KBM-7 (cell line): ENCODE measurements around the gene COL6A3.

Source experiments
- DNase-seq: peaks from one replicate; pipeline ENCODE4 v3.0.0-alpha.2; 2015
- in situ Hi-C: fragments of 300-500 bp; cut with MboI; formaldehyde crosslinking; loops from 2 replicates; pipeline ENCODE4 v1.14.3; 2020; ENCODE audit warnings: low sequenced_read_pairs, low pct_unique_long_range_greater_than_20kb, mixed read lengths

Gene COL6A3

DNA sequence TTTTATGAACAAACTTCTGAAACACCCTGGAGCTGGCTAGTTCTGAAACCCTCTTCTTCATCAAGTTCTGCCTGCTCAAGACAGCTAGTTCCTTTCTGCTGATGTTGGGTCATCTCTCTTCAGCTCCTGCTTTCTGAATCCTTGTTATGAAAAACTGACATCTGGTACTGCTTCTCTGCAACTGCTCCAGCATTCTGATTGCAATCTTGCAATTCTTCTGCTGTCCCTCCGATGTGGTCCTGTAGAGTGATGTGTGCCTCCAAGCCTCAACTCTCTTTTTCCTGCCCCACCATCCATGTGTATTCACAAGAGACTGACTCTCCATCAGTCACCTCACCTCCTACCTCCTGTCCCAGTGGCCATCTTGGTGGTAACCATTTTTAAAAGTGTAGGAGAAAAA, 21.8 kb downstream of the COL6A3 start:
- in situ Hi-C loops, result no loop called here
- no peak for DNase-seq

DNA sequence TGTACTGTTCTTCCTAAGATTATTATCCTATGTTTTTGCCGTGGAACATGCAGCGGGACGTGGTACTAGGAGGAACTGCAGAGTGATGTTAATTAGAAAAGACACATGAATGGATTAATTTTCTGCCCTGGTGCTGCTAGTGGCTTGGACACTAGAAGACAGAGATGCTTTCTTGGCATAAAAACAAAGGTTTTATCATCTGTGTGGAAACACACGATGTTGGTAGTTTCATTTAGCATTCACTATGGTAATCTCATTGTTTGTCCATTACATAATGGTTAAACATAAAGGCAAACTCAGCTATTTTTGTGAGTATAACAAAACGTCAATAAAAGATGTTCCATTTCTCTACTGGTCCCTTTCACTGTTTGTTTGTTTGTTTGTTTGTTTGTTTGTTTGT, 22.8 kb downstream of the COL6A3 start:
- in situ Hi-C loops, result no loop called here
- no peak for DNase-seq

DNA sequence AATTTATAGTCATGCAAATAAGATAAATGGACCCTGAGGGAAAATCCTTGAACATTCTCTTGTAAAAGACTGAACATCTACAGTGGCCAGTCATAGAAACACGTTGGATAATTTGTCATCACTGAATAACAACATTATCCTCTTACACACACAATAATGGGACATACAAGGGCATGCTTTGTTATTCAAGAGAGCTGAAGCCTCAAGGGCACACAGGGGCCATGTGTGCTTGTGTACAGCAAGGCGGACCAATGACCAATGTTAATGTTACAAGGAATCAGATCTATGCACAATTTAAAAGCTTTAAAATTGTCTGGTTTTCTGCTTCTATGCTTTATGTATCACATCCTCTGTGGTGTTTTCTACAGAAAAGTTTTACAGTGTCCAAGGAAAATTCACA, 23.7 kb downstream of the COL6A3 start:
- no peak for DNase-seq
- in situ Hi-C loops, result no loop called here

DNA sequence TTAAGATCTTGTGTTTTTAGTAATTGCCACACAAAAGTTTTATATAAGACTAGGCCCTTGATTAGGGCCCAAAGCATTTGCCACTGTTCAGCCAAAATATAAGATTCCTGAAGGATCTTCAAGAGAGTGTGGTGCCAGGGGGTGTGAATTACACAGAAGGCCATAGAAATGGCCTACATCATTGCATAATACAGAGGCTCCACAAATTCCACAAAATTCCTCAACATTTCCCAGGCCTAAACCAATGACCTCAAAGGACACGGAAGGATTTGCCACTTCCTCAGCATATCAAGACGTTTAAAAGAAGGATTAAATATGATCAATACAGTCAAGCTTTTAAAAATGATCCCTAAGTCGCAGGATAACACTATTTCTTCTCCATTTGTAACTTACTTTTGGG, 24.1 kb downstream of the COL6A3 start:
- in situ Hi-C loops, result no loop called here
- DNase-seq, result no peak

DNA sequence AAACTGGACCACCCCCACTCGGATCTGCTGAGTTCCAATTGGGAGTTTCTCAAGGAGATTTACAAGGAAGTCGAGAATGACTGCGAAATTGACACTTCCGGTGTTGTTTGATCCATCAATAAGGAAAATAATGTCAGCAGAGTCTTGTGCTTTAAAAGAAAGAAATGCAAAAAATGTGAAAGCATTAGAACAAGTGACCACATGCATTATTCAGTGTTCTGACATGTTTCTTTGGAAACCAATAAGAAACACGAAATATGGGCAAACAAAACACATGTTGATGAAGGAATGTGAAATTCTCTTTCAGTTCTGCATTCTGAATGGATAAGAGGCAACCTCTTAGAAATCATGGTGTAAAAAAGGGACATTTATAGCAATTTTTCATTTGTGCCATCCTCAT, 25.9 kb downstream of the COL6A3 start:
- in situ Hi-C loops, result no loop called here
- no peak for DNase-seq

DNA sequence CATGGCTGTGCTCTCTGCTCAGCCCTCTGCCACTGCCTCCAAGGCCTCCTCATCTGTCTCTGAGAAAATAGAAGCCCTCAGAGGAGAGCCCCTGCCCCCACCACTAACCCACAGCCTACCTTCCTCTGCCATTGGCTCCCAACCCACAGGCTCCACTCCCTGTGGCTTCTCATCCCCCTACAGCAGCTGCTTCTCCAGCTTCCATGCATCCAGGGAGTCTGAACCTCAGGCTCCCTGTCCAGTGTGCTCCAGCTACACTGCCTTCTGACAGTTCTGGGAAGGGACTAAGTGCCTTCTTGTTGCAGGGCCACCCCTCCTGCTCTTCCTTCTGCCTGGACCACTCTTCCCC, 29.3 kb downstream of the COL6A3 start:
- DNase-seq, result no peak
- in situ Hi-C loops, result no loop called here

DNA sequence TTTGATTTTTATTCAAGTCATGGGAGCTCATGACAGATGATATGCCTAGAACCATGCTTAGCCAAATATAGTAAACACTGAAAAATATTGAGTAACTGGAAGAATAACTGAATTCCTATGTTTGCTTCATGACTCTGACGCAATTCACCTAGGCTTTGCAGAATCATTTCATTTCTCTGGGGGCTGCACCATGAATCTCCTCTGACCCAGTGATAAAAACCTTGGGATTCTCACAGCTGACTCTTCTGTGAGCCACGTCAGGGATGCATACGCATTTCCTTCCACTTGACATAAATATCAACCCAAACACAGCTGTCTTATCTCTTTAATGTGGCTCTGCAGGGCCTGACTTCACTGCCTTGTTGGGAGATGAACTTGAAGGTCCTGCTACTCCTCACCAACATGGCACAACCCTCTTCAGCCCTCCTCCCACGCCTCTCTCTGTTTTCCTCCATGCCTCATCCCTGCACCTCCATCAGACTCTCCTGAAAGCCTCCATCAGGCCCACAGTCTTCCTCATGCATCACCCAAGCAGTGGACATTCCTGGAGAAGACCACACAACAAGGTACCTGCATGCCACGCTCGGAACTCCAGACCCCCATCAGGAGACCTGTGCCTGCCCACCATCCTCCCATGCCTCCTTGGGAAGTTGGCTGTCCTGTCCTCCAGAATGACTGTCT, 29.8 kb downstream of the COL6A3 start:
- DNase-seq, result no peak
- in situ Hi-C loops, result no loop called here

DNA sequence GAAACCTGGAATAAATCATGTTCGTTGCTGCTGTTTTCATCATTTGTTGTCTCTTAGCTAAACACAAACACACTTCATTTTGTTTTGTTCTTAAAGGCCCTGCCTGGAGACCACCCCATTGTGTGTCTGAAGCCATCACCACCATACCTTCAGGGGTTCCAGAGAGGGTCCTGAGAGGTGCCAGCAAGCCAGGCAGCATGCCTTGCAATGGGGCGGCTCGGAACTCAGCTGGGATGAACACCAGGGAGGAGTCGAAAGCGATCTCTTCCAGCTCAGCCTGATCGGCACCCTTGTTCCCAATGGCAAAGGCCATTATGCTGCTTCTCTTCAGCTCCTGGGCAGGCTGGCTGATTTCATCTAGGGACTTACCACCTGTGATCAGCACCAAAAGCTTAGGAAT, 33.2 kb downstream of the COL6A3 start:
- in situ Hi-C loops, result no loop called here
- no peak for DNase-seq

DNA sequence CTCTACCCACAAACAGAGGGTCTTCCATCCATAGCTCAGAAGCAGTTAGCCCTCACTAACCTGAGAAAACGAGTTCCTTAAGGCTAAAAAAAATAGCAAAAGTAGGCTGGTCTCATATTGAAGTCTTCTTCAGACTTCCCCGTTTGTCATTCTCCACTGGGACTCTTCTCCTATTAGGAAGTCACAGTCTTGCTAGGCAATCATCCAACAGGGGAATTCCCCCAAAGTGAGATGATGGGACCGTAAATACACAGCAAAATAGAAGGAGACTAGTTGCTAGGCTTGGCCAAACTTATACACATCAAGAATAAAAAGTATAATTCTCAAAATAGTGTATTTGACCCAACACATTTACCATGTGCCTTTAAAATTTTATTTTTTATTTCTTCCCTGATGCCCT, 34.3 kb downstream of the COL6A3 start:
- in situ Hi-C loops, result no loop called here
- no peak for DNase-seq

DNA sequence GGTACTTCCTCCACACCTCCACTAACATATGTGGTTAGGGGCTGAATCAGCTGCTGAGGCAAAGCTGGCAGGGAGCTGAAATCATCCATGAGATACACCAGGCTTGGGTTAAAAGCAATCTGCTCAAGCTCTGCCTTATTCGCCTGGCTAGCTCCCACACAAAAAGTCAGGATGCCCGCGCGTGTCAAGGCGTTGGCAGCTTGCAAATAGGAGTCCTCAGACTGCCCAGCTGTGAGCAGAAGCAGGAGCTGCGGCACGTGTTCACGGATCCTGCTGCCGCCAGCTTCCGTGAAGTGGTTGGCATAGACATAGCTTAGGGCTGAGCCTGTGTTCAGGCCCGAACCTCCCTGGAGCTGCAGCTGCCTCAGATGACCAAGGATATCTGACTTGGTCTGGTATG, 35.3 kb downstream of the COL6A3 start:
- in situ Hi-C loops, result no loop called here
- DNase-seq, result no peak

DNA sequence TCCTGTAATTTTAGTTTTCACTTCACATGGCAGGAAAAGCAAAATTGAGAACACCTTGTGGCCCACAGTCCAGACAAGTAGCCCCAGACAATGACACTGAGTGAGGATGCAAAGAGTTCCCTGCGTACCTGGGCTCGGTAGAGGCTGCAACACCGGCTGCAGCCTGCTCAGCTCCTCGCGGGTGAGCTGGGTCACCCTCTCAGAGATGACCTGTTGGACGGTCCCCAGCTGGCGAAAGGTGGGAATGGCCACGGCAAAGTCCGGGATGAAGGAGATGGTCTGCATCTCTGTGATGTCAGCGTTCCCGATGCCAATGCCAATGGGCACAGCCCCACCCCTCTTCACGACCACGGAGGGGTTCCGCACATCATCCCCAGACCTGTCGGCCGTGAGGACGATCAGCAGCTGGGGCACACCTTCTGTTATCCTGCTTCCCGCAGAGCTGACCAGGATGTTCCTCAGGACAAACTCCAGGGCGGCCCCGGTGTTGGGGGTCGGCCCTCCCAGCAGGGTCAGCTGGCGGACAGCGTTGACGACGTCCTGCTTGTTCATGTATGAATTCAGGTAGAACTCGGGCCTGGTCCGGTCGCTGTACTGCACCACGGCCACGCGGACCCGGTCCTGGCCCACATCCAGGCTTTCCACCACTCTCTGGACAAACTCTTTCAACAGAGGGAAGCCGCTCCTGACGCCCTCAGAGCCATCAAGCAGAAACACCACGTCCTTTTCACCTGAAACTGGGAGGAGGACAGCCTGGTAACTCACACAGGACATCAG, 39.5 kb downstream of the COL6A3 start:
- in situ Hi-C loops, result no loop called here
- DNase-seq, result no peak

DNA sequence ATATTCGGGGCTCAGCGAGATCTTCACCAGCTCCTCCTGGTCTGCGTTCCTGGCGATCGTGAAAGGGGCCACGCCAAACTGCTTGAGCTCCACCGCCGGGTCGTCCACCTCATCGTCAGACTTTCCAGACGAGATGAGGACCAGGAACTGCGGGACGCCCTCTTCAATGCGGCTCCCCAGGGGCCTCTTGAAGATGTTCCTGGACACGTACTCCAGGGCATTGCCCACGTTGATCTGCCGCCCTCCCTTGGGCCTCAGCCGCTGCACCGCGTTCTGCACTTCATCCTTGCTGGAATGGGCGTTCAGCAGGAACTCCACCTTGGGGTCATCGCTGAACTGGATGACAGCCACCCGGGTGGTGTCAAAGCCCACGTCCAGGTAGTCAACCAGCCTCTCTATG, 42.1 kb downstream of the COL6A3 start:
- in situ Hi-C loops, result no loop called here
- no peak for DNase-seq

DNA sequence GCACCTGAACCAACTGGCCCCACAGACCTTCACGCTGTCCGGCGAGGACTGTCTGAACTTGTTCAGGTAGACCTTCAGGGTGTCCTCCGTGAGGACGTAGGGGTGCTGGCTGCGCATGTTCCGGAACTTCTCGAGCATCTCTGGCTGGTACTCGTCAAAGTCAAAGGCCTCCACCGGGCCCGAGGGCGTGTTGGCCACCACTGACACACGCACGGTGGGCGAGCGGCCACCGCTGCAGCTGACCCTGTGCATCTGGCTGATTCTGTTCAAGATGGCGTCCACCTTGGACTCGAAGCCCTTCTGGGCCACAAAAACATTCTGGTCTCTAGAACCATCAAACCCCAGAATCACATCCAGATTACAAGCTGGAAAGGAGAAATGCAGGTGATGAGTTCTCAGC, 48.3 kb downstream of the COL6A3 start:
- DNase-seq, result no peak
- in situ Hi-C loops, result no loop called here

DNA sequence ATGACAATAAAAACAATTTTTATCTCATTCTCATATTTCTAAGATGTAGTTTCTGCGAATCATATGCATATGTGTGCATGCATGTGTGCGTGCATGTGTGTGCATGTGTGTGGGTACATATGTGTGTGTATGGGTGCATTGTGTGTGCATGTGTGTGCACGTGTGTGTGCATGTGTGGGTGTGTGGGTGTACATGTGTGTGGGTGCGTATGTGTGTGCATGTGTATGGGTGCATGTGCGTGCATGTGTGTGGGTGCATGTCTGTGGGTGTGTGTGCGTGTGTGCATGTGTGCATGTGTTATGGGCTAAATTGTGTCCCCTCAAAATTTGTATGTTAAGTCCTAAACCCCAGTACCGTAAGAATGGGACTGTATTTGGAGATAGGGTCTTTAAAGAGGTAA, 49.3 kb downstream of the COL6A3 start:
- in situ Hi-C loops, result no loop called here
- no peak for DNase-seq

DNA sequence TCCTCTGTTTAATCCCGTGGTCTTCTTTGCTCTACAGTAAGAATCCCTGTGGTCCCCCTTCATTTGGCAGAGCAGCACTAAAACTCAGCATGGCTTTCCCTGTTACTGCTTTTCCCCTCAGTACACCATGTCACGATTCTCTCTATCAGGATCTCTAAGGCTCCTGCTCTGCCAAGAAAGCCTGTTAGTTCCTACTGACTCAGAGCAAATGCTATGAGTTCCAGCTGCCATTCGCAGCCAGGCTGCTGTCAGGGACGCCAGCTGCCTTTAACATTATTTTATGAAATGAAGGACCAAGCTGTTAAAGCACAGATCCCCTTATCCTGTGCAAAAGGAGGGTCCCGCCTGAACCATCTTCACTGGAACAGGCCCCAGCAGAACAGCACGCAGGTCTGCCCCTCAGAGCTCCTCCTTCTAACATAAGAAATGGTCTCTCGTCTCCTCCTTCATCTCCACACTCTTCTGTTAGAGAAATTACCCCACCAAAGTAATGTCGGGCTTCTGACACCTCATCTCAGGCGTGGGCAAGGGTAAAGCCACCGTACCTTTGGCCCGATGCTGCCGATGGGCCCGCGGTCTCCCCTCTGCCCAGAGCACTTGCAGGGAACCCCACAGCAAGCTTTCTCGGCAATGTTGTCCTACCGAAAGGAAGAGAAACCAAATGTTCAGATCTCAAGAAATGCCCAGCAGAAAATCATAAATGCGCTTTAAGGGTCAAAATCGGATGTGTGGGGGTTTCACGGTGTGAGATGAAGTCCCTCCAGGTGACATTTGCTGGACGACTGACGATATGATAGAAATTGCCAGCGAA, 52.6 kb downstream of the COL6A3 start:
- no peak for DNase-seq
- in situ Hi-C loops, result no loop called here

DNA sequence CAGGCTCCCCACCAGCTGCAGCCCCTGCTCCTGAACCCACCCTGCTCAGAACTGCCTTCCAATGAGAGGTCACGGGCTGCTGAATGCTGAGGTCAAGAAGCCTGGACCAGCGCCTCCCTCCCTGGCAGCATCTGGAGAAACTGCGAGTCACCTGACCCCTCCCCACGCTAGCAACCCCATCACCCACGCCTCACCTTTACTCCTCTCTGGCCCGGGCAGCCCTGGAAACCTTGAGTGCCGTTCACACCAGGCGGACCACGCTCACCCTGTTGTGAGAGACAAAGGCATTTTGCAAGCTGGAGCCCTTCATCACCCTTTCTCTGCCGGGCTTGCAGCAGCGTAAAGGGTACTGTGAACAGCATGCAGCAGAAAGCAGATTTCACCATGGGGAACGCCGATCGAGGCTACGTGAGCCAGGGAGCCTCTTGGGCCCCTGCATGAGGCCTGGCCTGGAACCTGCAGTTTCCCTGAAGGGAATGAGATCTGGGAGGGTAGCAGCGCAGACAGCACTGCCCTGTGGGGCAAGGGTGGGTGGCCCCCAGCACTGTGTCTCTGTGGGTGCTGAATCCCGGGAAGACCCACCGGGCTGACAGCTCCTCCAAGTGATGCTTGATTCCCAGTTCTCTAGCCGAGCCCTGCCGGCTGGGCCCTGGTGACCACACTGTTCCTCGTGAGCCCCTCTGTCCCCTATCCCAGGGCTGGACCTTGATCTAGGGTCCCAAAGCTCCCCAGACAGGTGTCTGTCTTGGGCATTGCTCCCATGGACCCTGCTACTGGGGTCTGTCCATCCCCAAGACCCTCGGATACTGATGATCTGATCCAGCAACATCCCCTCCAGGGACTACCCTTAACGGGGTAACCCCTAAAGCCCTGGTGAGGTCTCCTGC, 53.8 kb downstream of the COL6A3 start:
- in situ Hi-C loops, result no loop called here
- no peak for DNase-seq

DNA sequence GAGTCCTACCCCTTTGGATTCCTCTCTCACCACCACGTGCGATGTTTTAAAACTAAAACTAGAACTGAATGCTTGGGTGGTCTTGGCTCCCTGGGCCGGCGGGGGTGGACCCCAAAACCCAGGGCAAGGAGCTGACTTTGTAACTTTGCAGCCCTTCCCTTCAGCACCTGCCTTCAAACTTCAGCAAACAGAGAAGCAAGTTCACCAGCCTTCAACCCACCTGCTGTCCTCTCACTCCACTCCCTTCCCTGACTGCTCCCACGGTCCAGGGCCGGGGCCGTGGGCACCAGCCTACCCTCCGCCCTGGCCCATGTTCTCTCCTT, 54.5 kb downstream of the COL6A3 start:
- in situ Hi-C loops, result no loop called here
- DNase-seq, result no peak

DNA sequence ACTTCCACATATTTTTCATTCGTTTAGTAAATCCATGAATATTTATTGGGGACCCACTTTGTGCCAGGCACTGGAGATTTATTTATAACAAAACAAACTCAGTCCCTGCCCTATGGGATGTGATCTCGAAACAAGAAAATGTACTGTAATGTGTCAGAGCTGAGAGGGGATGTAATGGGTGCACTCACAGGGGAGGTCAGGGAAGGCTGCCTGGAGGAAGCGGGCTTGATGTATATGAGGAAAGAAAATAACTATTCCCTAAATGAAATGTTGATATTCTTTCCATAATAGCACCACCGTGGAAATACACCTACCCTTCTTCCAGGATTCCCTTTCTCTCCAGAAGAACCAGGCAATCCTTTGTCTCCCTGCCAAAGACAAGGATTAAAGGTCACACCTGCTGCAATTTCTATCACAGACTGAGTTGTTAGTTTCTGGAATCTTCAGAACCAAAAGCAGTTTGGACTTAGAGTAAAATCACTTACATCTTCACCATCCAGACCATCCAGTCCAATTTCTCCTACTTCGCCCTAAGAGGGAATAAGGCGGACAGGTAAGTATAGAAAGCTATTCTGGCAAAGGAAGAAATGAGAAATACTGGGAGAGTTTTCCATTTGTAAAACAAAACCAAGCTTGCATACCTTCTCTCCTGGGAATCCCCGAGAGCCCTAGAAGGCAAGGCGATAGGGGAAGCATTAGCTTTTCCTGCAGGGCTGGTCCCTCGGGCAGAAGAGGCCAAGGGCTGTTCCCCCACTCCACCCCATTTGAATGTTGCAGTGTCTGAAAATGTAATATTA, 55.0 kb downstream of the COL6A3 start:
- in situ Hi-C loops, result no loop called here
- no peak for DNase-seq

DNA sequence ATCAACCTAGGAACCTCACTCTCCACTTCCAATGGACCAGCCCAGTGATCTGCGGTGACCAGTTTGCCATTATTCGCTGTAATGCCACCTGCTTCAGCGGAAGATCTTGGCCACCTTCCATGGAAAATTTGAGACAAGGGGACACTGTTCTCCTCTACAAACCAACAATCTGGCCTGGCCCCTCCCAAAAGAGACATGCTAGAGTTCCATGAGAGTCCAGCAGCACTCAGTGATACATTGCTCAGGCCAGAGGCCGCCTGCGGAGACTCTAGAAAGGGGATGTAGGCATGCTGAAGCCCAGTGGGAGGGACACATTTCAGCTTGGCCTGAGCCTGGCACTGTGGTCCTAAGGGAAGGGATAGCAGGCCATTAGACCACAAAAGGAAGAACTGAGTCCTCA, 58.3 kb downstream of the COL6A3 start:
- no peak for DNase-seq
- in situ Hi-C loops, result no loop called here
